Right atrium auricular region (tissue), 2 donors: ENCODE data around the gene DNM3. TPM values are rescaled to one million over a fixed set of nuclear protein-coding genes. Genes with fewer than 3 reads are reported as not detected.

Experiments
- DNase-seq: peaks from one replicate; pipeline ENCODE4 v3.0.0-alpha.2; 2019; ENCODE audit warnings: low spot score
- H3K27ac ChIP-seq, 2 donors: fragments of 200-600 bp; sonication (generic); 1 replicate in 1 of 2; 2 replicates in 1 of 2; pipeline ENCODE4 v1.5.1; 2016 to 2019
- H3K27me3 ChIP-seq, 2 donors: fragments of 200-600 bp; sonication (generic); one replicate each; pipeline versions ENCODE4 v1.5.1 to v1.6.0; 2017 to 2019
- H3K36me3 ChIP-seq: fragments of 200-600 bp; sonication (generic); one replicate; pipeline ENCODE4 v1.5.1; 2016
- H3K4me1 ChIP-seq, 2 donors: fragments of 200-600 bp; sonication (generic); one replicate each; pipeline versions ENCODE4 v1.5.1 to v1.6.0; 2017 to 2019
- H3K4me3 ChIP-seq, 2 donors: fragments of 200-600 bp; sonication (generic); 1 replicate in 1 of 2; 2 replicates in 1 of 2; pipeline ENCODE4 v1.5.1; 2017 to 2019; ENCODE audit warnings: mild to moderate bottlenecking in 1 of 2, moderate library complexity in 1 of 2
- H3K9me3 ChIP-seq, 2 donors: fragments of 200-600 bp; sonication (generic); one replicate each; pipeline ENCODE4 v1.5.1; 2019
- total RNA-seq, 2 donors: library from RNA; depleted of rRNA; stranded (reverse); fragments of >200 nt; gene quantifications; one replicate each; pipeline ENCODE4 v1.1.0, GENCODE V29; 2016
- TF ChIP-seq, protein P1 (sequence below), 2 donors: fragments of 200-600 bp; sonication (generic); IDR thresholded peaks; one replicate each; pipeline ENCODE4 v1.5.1; 2019; ENCODE audit warnings: antibody characterized with exemption in 2 of 2

The DNM3 gene
- total RNA-seq, 2 donors from 2014 or later: 1.0 to 1.6 TPM

DNA sequence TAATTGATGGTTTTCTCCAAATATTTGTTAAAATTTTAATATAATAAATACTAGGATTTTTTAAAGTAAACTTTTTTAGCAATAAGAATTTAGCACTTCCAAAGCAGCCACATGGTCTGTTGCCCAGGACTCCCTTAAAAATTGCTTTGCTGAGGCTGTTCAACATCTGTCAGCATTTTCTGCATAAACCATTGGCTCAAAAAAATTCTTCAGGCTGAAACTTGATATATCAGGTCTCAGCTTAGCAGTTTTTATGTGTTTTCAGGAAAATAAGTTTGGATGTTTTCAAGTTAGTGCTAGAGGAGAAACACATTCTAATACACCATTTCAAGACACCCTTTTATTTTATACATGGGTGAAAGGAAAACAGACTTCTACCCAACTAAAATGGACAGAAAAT is 510.0 kb downstream of the DNM3 start:
- no peak for DNase-seq
- Histone ChIP-seq H3K27me3 (no peaks in the 10 kb centered on the region), H3K4me1 (peaks cover 0 to 15% of the 10 kb centered on the region in 2 donors), H3K27ac (no peak overlapping the region), H3K4me3 (no peak overlapping the region), H3K36me3 (no peaks in the 10 kb centered on the region), H3K9me3 (peaks cover 7 to 13% of the 10 kb centered on the region in 2 donors)
- TF ChIP-seq, protein P1, sequence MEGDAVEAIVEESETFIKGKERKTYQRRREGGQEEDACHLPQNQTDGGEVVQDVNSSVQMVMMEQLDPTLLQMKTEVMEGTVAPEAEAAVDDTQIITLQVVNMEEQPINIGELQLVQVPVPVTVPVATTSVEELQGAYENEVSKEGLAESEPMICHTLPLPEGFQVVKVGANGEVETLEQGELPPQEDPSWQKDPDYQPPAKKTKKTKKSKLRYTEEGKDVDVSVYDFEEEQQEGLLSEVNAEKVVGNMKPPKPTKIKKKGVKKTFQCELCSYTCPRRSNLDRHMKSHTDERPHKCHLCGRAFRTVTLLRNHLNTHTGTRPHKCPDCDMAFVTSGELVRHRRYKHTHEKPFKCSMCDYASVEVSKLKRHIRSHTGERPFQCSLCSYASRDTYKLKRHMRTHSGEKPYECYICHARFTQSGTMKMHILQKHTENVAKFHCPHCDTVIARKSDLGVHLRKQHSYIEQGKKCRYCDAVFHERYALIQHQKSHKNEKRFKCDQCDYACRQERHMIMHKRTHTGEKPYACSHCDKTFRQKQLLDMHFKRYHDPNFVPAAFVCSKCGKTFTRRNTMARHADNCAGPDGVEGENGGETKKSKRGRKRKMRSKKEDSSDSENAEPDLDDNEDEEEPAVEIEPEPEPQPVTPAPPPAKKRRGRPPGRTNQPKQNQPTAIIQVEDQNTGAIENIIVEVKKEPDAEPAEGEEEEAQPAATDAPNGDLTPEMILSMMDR (IDR thresholded peaks at IDR 0.05): no peak

DNA sequence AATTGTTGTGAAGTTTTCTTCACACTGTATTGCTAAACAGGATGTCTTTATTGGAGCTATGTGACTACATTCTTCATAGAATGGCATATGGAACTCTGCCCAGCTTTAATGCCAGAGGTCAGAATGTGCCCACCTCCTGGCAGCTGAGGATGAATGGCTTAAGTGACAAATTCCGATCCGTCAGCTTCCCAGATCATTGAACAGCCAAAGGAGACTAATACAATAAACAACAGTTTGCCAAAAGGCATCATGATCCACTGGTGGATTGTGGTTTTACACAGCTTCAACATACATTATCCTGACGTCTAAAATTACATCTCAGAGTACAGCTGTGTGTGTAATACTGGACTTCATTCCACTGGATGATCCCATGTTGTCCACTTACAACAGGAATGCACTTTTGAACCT is 510.5 kb downstream of the DNM3 start:
- peaks cover 7 to 13% of the 10 kb centered on the region in 2 donors for H3K9me3 ChIP-seq
- H3K4me3 ChIP-seq: no peak overlapping the region
- no peak for DNase-seq
- peaks cover 0 to 19% of the 10 kb centered on the region in 2 donors for H3K4me1 ChIP-seq
- no peaks in the 10 kb centered on the region for H3K27me3 ChIP-seq
- H3K36me3 ChIP-seq: no peaks in the 10 kb centered on the region
- H3K27ac ChIP-seq: no peak overlapping the region
- TF ChIP-seq, protein P1 (IDR thresholded peaks at IDR 0.05): no peak

DNA sequence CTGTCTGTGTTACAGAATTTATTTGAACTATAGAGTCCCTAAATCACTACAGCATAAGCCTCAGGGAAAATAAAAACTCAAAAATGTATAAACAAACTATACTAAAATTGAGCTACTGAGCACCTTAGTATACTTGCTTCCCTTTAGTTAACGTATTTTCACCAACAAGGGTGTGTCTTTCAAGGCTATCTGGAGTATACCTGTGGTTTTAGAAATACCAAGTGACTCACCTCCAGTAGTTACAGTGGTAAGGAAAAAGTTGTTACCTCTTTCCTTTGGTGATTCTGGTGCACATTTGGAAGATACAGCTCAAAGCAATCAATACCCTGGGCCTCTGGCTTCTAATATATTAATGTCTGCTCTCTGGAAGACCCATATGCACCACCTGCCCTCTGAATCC is 511.1 kb downstream of the DNM3 start:
- Histone ChIP-seq H3K27me3 (no peaks in the 10 kb centered on the region), H3K27ac (no peak overlapping the region), H3K4me3 (no peak overlapping the region), H3K4me1 (peaks cover 0 to 24% of the 10 kb centered on the region in 2 donors), H3K9me3 (peaks cover 6 to 7% of the 10 kb centered on the region in 2 donors), H3K36me3 (no peaks in the 10 kb centered on the region)
- no peak for DNase-seq
- TF ChIP-seq, protein P1 (IDR thresholded peaks at IDR 0.05): no peak

DNA sequence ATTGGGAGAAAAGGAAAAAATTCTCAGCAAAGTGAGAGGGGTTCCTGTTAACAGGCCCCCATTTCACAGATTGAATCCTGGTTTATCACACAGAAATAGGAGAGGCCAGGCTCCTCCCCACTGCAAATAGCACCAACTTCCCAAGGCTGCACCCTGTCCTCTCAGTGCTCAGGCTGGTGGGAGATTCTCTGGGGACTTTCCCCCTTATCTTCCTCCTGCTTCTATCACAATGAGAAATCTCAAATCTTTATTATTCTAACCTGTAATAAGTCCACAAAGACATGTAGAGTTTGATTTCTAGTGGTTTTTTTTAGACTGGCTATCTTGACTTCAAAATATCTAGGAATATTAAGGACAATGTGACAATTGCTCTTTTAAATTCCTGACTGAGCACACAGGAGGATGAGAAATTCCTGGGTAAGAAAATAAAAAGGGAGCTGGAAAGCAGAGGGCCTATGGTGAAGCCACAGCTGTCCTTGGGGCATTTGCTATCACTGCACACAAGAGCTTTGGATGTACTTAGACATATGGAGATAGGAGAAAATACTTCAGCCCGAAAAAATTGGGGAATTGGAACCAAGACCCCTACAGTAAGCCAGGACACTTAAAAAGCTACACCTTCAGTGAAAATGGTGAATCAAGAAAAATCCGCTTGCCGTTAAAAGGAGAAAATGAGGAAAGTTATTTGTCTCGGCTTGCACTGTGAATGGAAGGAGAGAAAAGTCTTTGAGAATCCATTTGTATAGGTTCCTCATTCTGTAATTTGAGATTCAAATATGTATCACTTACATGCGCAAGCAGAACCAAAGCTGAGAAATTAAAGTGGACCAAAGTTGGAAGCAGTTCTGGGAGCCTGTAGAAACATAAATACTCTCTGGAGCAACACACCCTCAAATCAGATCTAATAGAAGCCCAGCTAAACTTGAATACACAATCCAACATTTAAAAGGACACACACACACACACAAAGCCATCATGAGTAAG is 513.3 kb downstream of the DNM3 start:
- Histone ChIP-seq H3K4me3 (no peak overlapping the region), H3K9me3 (no peaks in the 10 kb centered on the region), H3K36me3 (no peaks in the 10 kb centered on the region), H3K27ac (no peak overlapping the region), H3K4me1 (peaks cover 0 to 42% of the 10 kb centered on the region in 2 donors), H3K27me3 (no peaks in the 10 kb centered on the region)
- TF ChIP-seq, protein P1 (IDR thresholded peaks at IDR 0.05): no peak
- no peak for DNase-seq

- H3K27ac ChIP-seq: no peak overlapping the region
- peaks cover 0 to 42% of the 10 kb centered on the region in 2 donors for H3K4me1 ChIP-seq
- DNase-seq: no peak
- TF ChIP-seq, protein P1 (IDR thresholded peaks at IDR 0.05): peak in 1 of 2 donors; percentile 17
- H3K27me3 ChIP-seq: no peaks in the 10 kb centered on the region
- H3K36me3 ChIP-seq: no peaks in the 10 kb centered on the region
- H3K9me3 ChIP-seq: no peaks in the 10 kb centered on the region
- no peak overlapping the region for H3K4me3 ChIP-seq
Observed at GRCh38 chr1:172356620-172357019, 515.3 kb downstream of the DNM3 start.
